Measurements from ENCODE around the gene SVEP1.
"Not testable (repeated sequence)": the region's sequence is repeated elsewhere in the genome, so short reads cannot be mapped to it uniquely, and the experiment has no call there.

The SVEP1 gene

DNA sequence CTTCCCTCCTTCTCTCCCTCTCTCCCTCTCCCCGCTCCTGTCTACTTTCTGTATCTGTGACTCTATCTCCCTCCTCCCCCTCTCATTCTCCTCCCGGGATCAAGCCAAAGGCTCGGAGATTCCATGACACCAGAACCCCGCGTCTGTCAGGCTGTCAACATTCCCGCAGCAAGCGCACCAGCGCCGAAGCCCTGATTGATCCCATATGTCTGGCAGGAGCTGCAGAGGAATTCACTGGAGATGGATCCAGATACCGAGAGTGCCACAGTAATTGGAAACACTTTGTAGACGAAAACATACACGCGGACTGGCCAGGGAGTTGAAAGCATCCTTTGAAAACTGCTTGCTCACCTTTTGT lies 300 bp upstream of the SVEP1 start:
- DNase-seq: peak in 6 of 56 donors; percentile 8 to 49 (median 29)

DNA sequence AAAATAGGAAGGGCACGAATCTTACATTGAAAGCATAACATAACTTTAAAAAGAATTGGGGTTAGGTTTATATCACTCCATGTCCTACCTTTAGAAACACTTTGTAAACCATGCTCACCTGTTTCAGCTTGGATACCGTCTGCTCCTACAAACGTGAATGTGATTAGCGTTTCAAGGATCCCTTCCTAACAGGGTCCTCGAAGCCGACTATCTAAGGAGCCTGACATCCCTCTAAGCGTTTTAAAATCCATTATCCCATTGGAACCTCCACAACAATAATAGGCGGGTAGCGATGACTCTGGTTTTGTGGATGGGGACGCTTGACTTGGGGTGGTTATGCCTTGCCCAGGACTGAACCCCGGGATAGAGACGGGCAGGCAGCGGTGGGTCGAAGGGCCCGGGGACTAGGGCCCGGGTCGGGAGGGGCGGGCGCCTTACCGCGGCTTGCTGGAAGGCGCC lies 937 bp downstream of the SVEP1 start:
- DNase-seq: no peak

GRCh38 chr9:110575945-110576344 lies 3.6 kb downstream of the SVEP1 start:
- no peak for DNase-seq

- no peak for DNase-seq
Observed at GRCh38 chr9:110575169-110575568, 4.4 kb downstream of the SVEP1 start.

DNA sequence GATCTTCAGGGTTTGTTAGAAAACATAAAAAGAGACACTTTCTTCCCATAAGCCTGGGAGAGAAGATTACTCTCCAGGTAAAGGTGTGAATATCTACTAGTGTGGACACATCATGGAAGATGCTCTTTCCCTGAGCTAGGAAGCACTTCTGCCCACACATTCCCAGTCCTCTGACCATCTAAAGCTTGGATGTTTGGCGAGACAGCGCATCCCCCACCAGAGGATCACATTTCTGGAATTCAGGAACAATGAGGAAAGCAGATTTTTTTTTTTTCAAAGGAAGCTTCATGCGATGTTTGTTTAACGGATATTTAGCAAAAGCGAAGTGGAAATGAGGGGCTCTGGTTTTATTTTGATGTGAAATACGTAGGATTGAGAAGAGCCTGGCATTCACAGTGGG lies 6.2 kb downstream of the SVEP1 start:
- DNase-seq: no peak

DNA sequence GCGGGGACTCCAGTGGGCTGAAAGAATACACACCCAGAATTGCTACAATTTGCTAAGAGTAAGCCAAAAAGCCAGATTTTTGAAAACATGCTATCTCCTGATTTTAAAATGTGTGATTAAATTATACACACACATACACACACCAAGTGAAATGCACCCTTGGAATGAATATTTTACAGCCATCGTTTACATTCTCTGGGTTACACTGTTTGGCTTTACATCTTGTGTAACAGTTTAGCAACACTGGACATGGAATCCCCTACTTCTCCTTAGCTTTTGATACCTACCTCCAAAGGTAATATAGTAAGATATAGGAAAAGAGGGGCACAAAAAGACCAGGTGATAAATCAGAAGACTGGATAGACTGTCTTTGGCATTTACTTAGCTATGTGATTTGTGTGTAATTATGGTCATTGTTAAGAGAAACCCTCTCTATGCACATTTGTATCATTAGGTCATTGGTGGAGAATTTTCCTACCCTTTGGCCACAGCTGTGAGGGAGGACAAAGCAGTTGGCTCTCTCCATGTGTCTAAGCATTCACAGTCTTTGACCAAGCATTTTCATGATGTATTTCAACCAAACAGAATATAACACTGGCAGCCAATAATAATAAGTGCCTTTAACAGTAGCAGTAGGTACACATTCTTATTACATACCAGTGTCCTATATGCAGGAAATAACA lies 7.6 kb downstream of the SVEP1 start:
- DNase-seq: no peak

GRCh38 chr9:110566156-110566555 lies 13.4 kb downstream of the SVEP1 start:
- no peak for DNase-seq

- DNase-seq: no peak
Observed at GRCh38 chr9:110561826-110562225, 17.7 kb downstream of the SVEP1 start.

GRCh38 chr9:110559869-110560268 lies 19.7 kb downstream of the SVEP1 start:
- DNase-seq: no peak

GRCh38 chr9:110555551-110556331 lies 23.8 kb downstream of the SVEP1 start:
- DNase-seq: no peak

DNA sequence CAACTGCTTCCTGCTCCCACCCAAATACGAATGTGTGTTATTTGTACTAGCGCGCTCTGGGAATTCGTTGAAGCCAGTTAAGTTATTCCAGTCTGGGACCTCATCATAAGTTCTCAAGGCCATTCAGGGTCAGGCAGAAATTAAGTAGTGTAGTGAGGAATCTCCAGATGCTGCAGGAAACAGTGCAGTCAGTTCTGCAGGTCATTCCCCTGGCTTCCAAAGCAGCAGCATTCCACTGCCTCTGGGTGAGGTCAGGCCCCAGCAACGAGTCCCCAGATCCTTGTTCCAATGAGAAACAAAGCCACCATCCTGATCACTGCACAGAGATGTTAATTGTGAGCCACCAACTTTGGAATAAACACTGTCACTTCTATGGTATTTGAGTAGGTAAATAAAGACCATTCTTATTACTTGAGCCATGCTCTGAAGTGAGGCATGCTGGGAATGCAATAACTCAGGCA lies 33.1 kb downstream of the SVEP1 start:
- no peak for DNase-seq

GRCh38 chr9:110545705-110546104 lies 33.8 kb downstream of the SVEP1 start:
- peak in 12 of 56 donors; percentile 2 to 74 (median 14) for DNase-seq

- DNase-seq: peak in 6 of 56 donors; percentile 3 to 35 (median 6)
Observed at GRCh38 chr9:110543631-110544051, 35.9 kb downstream of the SVEP1 start.

DNA sequence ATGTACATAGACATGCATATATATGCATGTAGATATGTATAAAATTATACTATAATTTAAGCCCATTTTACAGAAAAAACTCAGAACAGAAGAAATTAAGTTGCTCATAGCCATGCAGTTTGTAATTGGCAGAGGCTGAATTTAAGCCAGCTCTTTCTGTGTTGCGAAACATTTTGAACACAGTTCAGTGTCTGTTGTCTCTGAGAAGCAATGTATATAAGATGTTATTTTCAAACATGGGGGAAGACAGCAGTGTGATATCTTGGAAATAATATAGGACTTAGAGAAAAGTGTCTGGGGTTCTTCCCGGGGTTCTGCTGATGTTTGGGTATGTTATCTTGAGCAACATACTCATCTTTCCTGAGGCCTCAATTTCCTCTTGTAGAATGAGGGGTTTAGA lies 37.6 kb downstream of the SVEP1 start:
- no peak for DNase-seq

DNA sequence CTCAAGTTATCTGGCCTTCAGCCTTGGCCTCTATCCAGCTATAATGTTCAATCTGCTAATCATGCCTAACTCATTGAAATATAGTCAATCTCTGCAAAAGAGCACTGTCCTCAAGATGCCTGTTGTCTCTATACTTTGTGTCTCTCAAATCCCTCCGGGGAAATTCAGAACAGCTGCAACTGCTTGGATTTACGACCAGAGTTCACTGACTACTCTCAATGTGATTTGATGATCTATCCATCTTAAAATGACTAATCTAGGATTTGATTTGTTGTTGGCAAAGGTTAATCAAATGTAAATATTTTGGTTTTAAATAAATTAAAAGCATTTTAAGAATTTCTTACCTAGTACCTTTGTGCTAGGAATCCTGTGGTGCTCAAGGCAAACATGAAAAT lies 40.9 kb downstream of the SVEP1 start:
- no peak for DNase-seq

- no peak for DNase-seq
Observed at GRCh38 chr9:110537841-110538646, 41.5 kb downstream of the SVEP1 start.

- no peak for DNase-seq
Observed at GRCh38 chr9:110536822-110537221, 42.7 kb downstream of the SVEP1 start.

DNA sequence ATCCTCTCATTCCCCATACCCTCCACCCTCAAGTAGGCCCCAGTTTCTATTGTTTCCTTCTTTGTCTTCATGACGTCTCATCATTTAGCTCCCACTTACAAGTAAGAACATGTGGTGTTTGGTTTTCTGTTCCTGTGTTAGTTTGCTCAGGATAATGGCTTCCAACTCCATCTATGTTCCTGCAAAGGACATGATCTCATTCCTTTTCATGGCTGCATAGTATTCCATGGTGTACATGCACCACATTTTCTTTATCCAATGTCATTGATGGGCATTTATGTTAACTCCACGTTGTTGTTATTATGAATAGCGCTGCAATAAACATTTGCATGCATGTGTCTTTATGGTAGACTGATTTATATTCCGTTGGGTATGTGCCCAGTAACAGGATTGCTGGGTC lies 45.4 kb downstream of the SVEP1 start:
- DNase-seq: not testable (repeated sequence)

DNA sequence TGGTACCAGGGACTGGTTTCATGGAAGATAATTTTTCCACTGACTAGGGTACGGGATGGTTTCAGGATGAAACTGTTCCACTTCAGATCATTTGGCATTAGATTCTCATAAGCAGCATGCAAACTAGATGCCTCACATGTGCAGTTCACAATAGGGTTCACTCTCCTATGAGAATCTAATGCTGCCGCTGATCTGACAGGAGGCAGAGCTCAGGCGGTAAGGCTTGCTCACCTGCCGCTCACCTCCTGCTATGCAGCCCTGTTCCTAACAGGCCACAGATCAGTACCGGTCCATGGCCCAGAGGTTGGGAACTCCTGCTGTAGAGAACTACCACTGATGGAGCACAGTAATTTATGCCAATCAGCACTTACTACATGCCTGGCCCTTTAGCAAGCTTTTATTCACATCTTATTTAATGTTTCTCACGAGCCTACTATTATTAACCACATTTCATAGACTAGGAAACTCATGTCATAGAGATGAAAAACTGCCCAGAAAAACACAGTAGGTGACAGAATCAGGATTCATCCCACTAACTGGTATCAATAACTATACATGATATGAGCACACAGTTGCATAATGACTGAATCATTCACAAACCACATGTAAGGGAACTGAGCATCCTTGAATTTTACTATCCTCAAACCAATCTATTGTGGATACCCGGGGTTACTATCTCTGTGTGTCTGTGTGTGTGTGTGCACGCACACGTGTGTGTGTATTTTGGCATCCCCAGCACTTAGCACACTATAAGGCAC lies 46.5 kb downstream of the SVEP1 start:
- no peak for DNase-seq

GRCh38 chr9:110531776-110532175 lies 47.8 kb downstream of the SVEP1 start:
- no peak for DNase-seq

- not testable (repeated sequence) for DNase-seq
Observed at GRCh38 chr9:110531241-110531640, 48.3 kb downstream of the SVEP1 start.
